Natural killer cell (primary cell): Measurements from ENCODE around the gene AP1B1. TPM values are rescaled to one million over a fixed set of nuclear protein-coding genes. Genes with fewer than 3 reads are reported as not detected.

Experiments used
- ATAC-seq, 3 donors: fragments of 150-1000 bp in 2 of 3; fragments of 200-7000 bp in 1 of 3; cut with Tn5 transposase; 1 replicate in 1 of 3; 2 replicates in 2 of 3; pipeline ENCODE4 v1.10.0; 2021; ENCODE audit warnings: mild to moderate bottlenecking in 2 of 3, moderate library complexity in 2 of 3
- DNase-seq, 2 donors: peaks; one replicate each; pipeline versions ENCODE4 v3.0.0 to v3.0.0-alpha.2; 2013 to 2021; ENCODE audit warnings: mixed read lengths in 1 of 2
- H3K27ac ChIP-seq: one replicate; pipeline ENCODE4 v1.5.1; 2013; ENCODE audit warnings: mild to moderate bottlenecking, low read length
- H3K27me3 ChIP-seq: one replicate; pipeline ENCODE4 v1.6.1; 2013; ENCODE audit warnings: low read length; ENCODE audit not compliant: control insufficient read depth, insufficient read depth
- H3K36me3 ChIP-seq: one replicate; pipeline ENCODE4 v1.6.1; 2013; ENCODE audit warnings: low read length; ENCODE audit not compliant: control insufficient read depth, insufficient read depth
- H3K4me1 ChIP-seq: one replicate; pipeline ENCODE4 v1.6.1; 2013; ENCODE audit warnings: low read length; ENCODE audit not compliant: control insufficient read depth, insufficient read depth
- H3K4me3 ChIP-seq: one replicate; pipeline ENCODE4 v1.5.1; 2013; ENCODE audit warnings: low read length
- H3K9me3 ChIP-seq: one replicate; pipeline ENCODE4 v1.6.1; 2013; ENCODE audit warnings: low read length; ENCODE audit not compliant: control insufficient read depth, insufficient read depth
- H3K27ac Mint-ChIP-seq, 2 donors: one replicate each; pipeline ENCODE4 v1.8.0; 2022; ENCODE audit warnings: mild to moderate bottlenecking in 2 of 2, mixed read lengths in 2 of 2, moderate library complexity in 1 of 2
- H3K27me3 Mint-ChIP-seq, 2 donors: one replicate each; pipeline ENCODE4 v1.8.0; 2022; ENCODE audit warnings: low read depth in 2 of 2, mixed read lengths in 2 of 2
- H3K36me3 Mint-ChIP-seq: one replicate; pipeline ENCODE4 v1.8.0; 2022; ENCODE audit warnings: mixed read lengths
- H3K4me1 Mint-ChIP-seq, 2 donors: one replicate each; pipeline ENCODE4 v1.8.0; 2022; ENCODE audit warnings: mixed read lengths in 2 of 2
- H3K4me3 Mint-ChIP-seq: one replicate; pipeline ENCODE4 v1.8.0; 2022; ENCODE audit warnings: mild to moderate bottlenecking, moderate library complexity, mixed read lengths
- H3K9me3 Mint-ChIP-seq, 2 donors: one replicate each; pipeline ENCODE4 v1.8.0; 2022; ENCODE audit warnings: mixed read lengths in 2 of 2
- CTCF ChIP-seq: fragments of 200-600 bp; IDR thresholded peaks from one replicate; pipeline ENCODE4 v1.8.0; 2022; ENCODE audit warnings: antibody characterized with exemption
- WGBS: methylation state at CpG from one replicate; pipeline ENCODE4 v1.1.7; 2013; ENCODE audit warnings: missing lambda C conversion rate; ENCODE audit not compliant: insufficient coverage; 5-methylcytosine and 5-hydroxymethylcytosine counted together
- intact Hi-C: fragments of 100-400 bp; cut with micrococcal nuclease; formaldehyde crosslinking; loops from one replicate; pipeline ENCODE4 v1.14.2; 2022
- total RNA-seq, 4 donors: library from RNA; stranded (reverse); fragments of 120-200 nt in 1 of 4; gene quantifications; one replicate each; pipeline versions ENCODE4 v1.2.3 to v1.2.4, GENCODE V29; 2013 to 2022

The AP1B1 gene
- total RNA-seq, 3 donors from 2014 or later (not counting 1 experiment from before 2014, with no cell fraction given): 54.0 to 56.1 (median 54.3) TPM

- no peaks in the 10 kb centered on the region for H3K9me3 Mint-ChIP-seq
- Histone ChIP-seq H3K27ac (no peak overlapping the region), H3K4me1 (no peaks in the 10 kb centered on the region), H3K36me3 (peaks cover 54% of the 10 kb centered on the region), H3K27me3 (no peaks in the 10 kb centered on the region), H3K9me3 (no peaks in the 10 kb centered on the region), H3K4me3 (no peak overlapping the region)
- intact Hi-C loops: no loop called here
- no peak overlapping the region for H3K4me3 Mint-ChIP-seq
- DNase-seq (no peak), ATAC-seq (no peak)
- H3K27me3 Mint-ChIP-seq: no peaks in the 10 kb centered on the region
- WGBS: 96% methylated on average over 34 of the region's 34 CpGs
- H3K4me1 Mint-ChIP-seq: no peaks in the 10 kb centered on the region
- no peaks in the 10 kb centered on the region for H3K36me3 Mint-ChIP-seq
- TF ChIP-seq CTCF: no peak
- H3K27ac Mint-ChIP-seq: no peak overlapping the region
Measured at GRCh38 chr22:29328566-29329500, 59.5 kb downstream of the AP1B1 start.

- Mint-ChIP-seq H3K4me1 (no peaks in the 10 kb centered on the region), H3K27ac (no peak overlapping the region)
- H3K27ac ChIP-seq: no peak overlapping the region
Measured at GRCh38 chr22:29328055-29328454, 60.3 kb downstream of the AP1B1 start.

GRCh38 chr22:29327089-29327764 lies 61.1 kb downstream of the AP1B1 start:
- intact Hi-C loops: no loop called here

More at GRCh38 chr22:29328055-29328454, 60.3 kb downstream of the AP1B1 start:
- H3K27me3 ChIP-seq: no peaks in the 10 kb centered on the region
- H3K4me3 ChIP-seq: no peak overlapping the region
- Mint-ChIP-seq H3K4me3 (no peak overlapping the region), H3K27me3 (no peaks in the 10 kb centered on the region), H3K9me3 (no peaks in the 10 kb centered on the region), H3K36me3 (no peaks in the 10 kb centered on the region)
- ATAC-seq: no peak
- WGBS: 94% methylated on average over 5 of the region's 5 CpGs
- H3K4me1 ChIP-seq: no peaks in the 10 kb centered on the region
- TF ChIP-seq CTCF: no peak
- H3K9me3 ChIP-seq: no peaks in the 10 kb centered on the region
- no peak for DNase-seq
- intact Hi-C loops: no loop called here
- H3K36me3 ChIP-seq: peaks cover 49% of the 10 kb centered on the region

More at GRCh38 chr22:29327089-29327764, 61.1 kb downstream of the AP1B1 start:
- no peaks in the 10 kb centered on the region for H3K4me1 ChIP-seq
- H3K36me3 Mint-ChIP-seq: no peaks in the 10 kb centered on the region
- WGBS: 95% methylated on average over 15 of the region's 15 CpGs
- TF ChIP-seq CTCF: no peak
- H3K9me3 ChIP-seq: no peaks in the 10 kb centered on the region
- H3K27ac ChIP-seq: no peak overlapping the region
- no peak overlapping the region for H3K4me3 ChIP-seq
- no peak for ATAC-seq
- no peak for DNase-seq
- no peak overlapping the region for H3K27ac Mint-ChIP-seq
- peaks cover 44% of the 10 kb centered on the region for H3K36me3 ChIP-seq
- H3K27me3 ChIP-seq: no peaks in the 10 kb centered on the region
- no peaks in the 10 kb centered on the region for H3K27me3 Mint-ChIP-seq
- no peak overlapping the region for H3K4me3 Mint-ChIP-seq
- H3K4me1 Mint-ChIP-seq: no peaks in the 10 kb centered on the region
- no peaks in the 10 kb centered on the region for H3K9me3 Mint-ChIP-seq
